Measurements from ENCODE around the gene UNC5C. TPM values are rescaled to one million over a fixed set of nuclear protein-coding genes. Genes with fewer than 3 reads are reported as not detected.

Gene UNC5C
- total and polyA plus RNA-seq, 10 donors = 0.43 to 15.7 (median 7.8) TPM

DNA sequence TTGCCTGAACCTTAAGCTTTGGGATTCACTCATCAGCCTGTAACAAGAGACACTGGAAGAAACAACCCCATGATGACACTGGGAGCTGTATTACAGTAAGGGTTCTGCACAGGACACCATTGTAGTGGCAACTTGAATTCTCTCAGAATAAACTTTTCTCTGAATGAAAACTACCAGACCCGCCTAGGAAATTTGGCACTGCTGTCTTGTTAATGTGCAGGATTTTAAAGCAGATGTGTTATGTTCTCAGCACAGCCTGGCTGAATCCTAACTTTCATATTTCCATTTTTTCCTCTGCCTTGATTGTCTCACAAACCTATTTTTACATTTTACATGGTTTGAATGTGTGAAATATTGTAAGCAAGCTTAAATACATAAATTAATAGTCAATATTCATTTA lies 253.6 kb downstream of the UNC5C start:
- H3K4me3 ChIP-seq = no peak overlapping the region
- no peak for DNase-seq
- intact Hi-C loops (cut with DNase I; ENCODE audit: low total_unique reads) = no loop called here
- no peak overlapping the region for H3K27ac ChIP-seq
- H3K9me3 ChIP-seq = peaks cover 0 to 9% (median 0%) of the 10 kb centered on the region in 8 donors
- 83 to 92% (median 90%) methylated on average over 1 of the region's 1 CpG for WGBS, 5 donors
- no peaks in the 10 kb centered on the region for H3K27me3 ChIP-seq (replicated peaks in 1 of 7)
- TF ChIP-seq, protein P1, sequence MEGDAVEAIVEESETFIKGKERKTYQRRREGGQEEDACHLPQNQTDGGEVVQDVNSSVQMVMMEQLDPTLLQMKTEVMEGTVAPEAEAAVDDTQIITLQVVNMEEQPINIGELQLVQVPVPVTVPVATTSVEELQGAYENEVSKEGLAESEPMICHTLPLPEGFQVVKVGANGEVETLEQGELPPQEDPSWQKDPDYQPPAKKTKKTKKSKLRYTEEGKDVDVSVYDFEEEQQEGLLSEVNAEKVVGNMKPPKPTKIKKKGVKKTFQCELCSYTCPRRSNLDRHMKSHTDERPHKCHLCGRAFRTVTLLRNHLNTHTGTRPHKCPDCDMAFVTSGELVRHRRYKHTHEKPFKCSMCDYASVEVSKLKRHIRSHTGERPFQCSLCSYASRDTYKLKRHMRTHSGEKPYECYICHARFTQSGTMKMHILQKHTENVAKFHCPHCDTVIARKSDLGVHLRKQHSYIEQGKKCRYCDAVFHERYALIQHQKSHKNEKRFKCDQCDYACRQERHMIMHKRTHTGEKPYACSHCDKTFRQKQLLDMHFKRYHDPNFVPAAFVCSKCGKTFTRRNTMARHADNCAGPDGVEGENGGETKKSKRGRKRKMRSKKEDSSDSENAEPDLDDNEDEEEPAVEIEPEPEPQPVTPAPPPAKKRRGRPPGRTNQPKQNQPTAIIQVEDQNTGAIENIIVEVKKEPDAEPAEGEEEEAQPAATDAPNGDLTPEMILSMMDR (IDR thresholded peaks at IDR 0.05 in 8 of 11, conservative IDR thresholded peaks at IDR 0.05 in 3 of 11) = no peak
- no peak for TF ChIP-seq POLR2A (IDR thresholded peaks at IDR 0.05)
- no peak for TF ChIP-seq POLR2AphosphoS5 (IDR thresholded peaks at IDR 0.05)
- no peaks in the 10 kb centered on the region for H3K4me1 ChIP-seq
- no peaks in the 10 kb centered on the region for H3K36me3 ChIP-seq

DNA sequence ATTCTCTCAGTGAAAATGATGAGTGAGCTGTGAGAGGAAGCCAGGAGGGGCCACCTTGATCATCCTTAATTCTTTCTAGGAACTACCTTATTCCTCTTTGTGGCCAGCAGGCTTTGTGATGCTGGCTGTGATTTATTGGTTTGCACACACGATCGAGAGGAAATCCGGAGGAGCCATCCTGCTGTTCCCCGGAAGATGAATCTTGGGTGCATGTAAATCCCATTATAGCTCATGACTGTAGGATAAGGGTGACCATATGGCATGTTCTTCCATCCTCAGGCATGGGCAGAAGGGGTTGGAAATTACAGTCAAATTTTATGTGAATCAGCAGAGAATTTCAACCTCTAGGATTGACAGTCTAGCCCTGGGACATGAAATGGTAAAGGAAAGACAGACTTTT lies 254.5 kb downstream of the UNC5C start:
- no peaks in the 10 kb centered on the region for H3K4me1 ChIP-seq
- no peak for DNase-seq
- TF ChIP-seq, protein P1 (IDR thresholded peaks at IDR 0.05 in 8 of 11, conservative IDR thresholded peaks at IDR 0.05 in 3 of 11) = no peak
- no peak for TF ChIP-seq POLR2A (IDR thresholded peaks at IDR 0.05)
- no peak for TF ChIP-seq POLR2AphosphoS5 (IDR thresholded peaks at IDR 0.05)
- peaks cover 0 to 6% (median 0%) of the 10 kb centered on the region in 8 donors for H3K9me3 ChIP-seq
- 80 to 94% (median 88%) methylated on average over 4 of the region's 4 CpGs for WGBS, 5 donors
- no peak overlapping the region for H3K27ac ChIP-seq
- H3K4me3 ChIP-seq = no peak overlapping the region
- intact Hi-C loops (cut with DNase I; ENCODE audit: low total_unique reads) = no loop called here
- H3K36me3 ChIP-seq = no peaks in the 10 kb centered on the region
- no peaks in the 10 kb centered on the region for H3K27me3 ChIP-seq (replicated peaks in 1 of 7)

DNA sequence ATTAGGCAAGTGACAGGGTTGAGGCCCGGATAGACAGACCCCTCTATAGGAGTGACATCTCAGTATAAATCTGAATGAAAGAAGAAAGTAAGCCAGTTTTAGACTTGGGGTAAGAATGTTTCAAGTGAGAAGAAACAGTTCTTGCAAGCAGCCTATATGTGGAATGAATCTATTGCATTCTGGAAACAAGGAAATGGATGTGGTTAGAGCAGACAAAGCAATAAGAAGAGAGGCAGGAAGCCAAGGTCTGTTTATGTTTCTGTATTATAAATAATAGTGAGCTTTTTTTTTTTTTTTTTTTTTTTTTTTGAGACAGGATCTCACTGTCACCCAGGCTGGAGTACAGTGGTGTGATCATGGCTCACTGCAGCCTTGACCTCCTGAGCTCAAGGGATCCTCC lies 255.8 kb downstream of the UNC5C start:
- Histone ChIP-seq H3K9me3 (peaks cover 0 to 7% (median 0%) of the 10 kb centered on the region in 8 donors), H3K27ac (no peak overlapping the region), H3K4me1 (no peaks in the 10 kb centered on the region), H3K27me3 (replicated peaks in 1 of 7) (no peaks in the 10 kb centered on the region), H3K4me3 (no peak overlapping the region), H3K36me3 (no peaks in the 10 kb centered on the region)
- no peak for DNase-seq
- TF ChIP-seq POLR2AphosphoS5 (IDR thresholded peaks at IDR 0.05) (no peak), POLR2A (IDR thresholded peaks at IDR 0.05) (no peak)
- TF ChIP-seq, protein P1 (IDR thresholded peaks at IDR 0.05 in 8 of 11, conservative IDR thresholded peaks at IDR 0.05 in 3 of 11) = no peak
- WGBS, 5 donors = 26 to 36% (median 34%) methylated on average over 1 of the region's 1 CpG
- intact Hi-C loops (cut with DNase I; ENCODE audit: low total_unique reads) = no loop called here

DNA sequence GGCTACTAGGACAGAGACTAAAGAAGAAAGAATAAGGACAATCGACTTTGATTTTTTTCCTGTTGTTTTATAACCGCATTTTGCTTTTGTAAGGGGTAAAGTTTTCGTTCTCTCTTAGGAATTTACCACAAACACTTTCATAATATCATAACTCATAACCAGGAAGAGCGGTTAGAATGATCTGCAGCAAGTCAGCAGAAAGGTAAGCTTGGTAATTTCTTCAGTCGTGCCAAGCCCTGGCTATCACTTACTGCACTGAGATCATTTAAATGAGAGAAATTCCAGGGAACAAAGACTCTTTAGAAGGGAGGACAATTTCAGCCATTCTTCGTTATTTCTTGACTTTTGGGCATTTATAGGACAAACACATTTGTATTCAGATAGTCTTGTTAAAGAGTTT lies 258.1 kb downstream of the UNC5C start:
- no peak for DNase-seq
- intact Hi-C loops (cut with DNase I; ENCODE audit: low total_unique reads) = no loop called here
- TF ChIP-seq, protein P1 (IDR thresholded peaks at IDR 0.05 in 8 of 11, conservative IDR thresholded peaks at IDR 0.05 in 3 of 11) = no peak
- no peak for TF ChIP-seq POLR2A (IDR thresholded peaks at IDR 0.05)
- no peak for TF ChIP-seq POLR2AphosphoS5 (IDR thresholded peaks at IDR 0.05)
- H3K4me3 ChIP-seq = no peak overlapping the region
- no peak overlapping the region for H3K27ac ChIP-seq
- no peaks in the 10 kb centered on the region for H3K36me3 ChIP-seq
- no peaks in the 10 kb centered on the region for H3K4me1 ChIP-seq
- WGBS, 5 donors = 23 to 49% (median 23%) methylated on average over 6 of the region's 6 CpGs
- no peaks in the 10 kb centered on the region for H3K27me3 ChIP-seq (replicated peaks in 1 of 7)
- H3K9me3 ChIP-seq = peaks cover 0 to 7% (median 0%) of the 10 kb centered on the region in 8 donors

Data from spleen (tissue), 11 donors.